GM21390 (cell line): ENCODE data around the gene C9orf50.

Experiments
- ATAC-seq: cut with Tn5 transposase; IDR thresholded peaks from one replicate; pipeline ENCODE4 v1.9.1; 2021; ENCODE audit not compliant: unreplicated experiment

The C9orf50 gene

GRCh38 chr9:129571298-129572051 is 49.4 kb downstream of the C9orf50 start:
- ATAC-seq, result no peak

GRCh38 chr9:129570450-129571297 is 50.2 kb downstream of the C9orf50 start:
- no peak for ATAC-seq

GRCh38 chr9:129569502-129570449 is 51.1 kb downstream of the C9orf50 start:
- no peak for ATAC-seq

GRCh38 chr9:129568560-129569501 is 52.1 kb downstream of the C9orf50 start:
- no peak for ATAC-seq

GRCh38 chr9:129567842-129568559 is 52.9 kb downstream of the C9orf50 start:
- ATAC-seq, result no peak

GRCh38 chr9:129567329-129567728 is 53.6 kb downstream of the C9orf50 start:
- no peak for ATAC-seq

- ATAC-seq, result no peak
Observed at GRCh38 chr9:129566563-129567266, 54.2 kb downstream of the C9orf50 start.

- no peak for ATAC-seq
Observed at GRCh38 chr9:129562917-129563316, 58.0 kb downstream of the C9orf50 start.

- ATAC-seq, result no peak
Observed at GRCh38 chr9:129562514-129562913, 58.4 kb downstream of the C9orf50 start.
